SK-N-MC (cell line): ENCODE data around the gene ZFYVE16.
"Not testable (repeated sequence)": the region's sequence is repeated elsewhere in the genome, so short reads cannot be mapped to it uniquely, and the experiment has no call there.

Experiments used
- DNase-seq: peaks from one replicate; pipeline ENCODE4 v3.0.0-alpha.2; 2011; ENCODE audit warnings: low read depth, low spot score
- H3K27ac ChIP-seq: fragments of 200-600 bp; sonication (generic); 2 replicates; pipeline ENCODE4 v1.5.1; 2016; ENCODE audit warnings: mixed run types
- H3K36me3 ChIP-seq: fragments of 200-600 bp; sonication (generic); 2 replicates; pipeline ENCODE4 v1.6.1; 2017; ENCODE audit warnings: antibody characterized with exemption, low read length, mixed read lengths; ENCODE audit not compliant: insufficient read depth
- H3K4me3 ChIP-seq: fragments of 200-600 bp; sonication (generic); 2 replicates; pipeline ENCODE4 v1.5.1; 2016
- H3K9ac ChIP-seq: fragments of 200-600 bp; sonication (generic); 2 replicates; pipeline ENCODE4 v1.8.0; 2017; ENCODE audit warnings: mixed run types, mixed read lengths; ENCODE audit not compliant: insufficient read length
- H3K9me3 ChIP-seq: fragments of 200-600 bp; sonication (generic); 2 replicates; pipeline ENCODE4 v1.6.1; 2017; ENCODE audit warnings: low read depth, mild to moderate bottlenecking, antibody characterized with exemption, low read length, moderate library complexity, mixed read lengths
- EZH2 ChIP-seq: fragments of 200-600 bp; sonication (generic); IDR thresholded peaks from one replicate; pipeline ENCODE4 v1.6.1; 2017; ENCODE audit warnings: antibody characterized with exemption
- FOXP2 ChIP-seq: optimal IDR thresholded peaks from 2 replicates; pipeline ENCODE3; 2011; ENCODE audit warnings: mild to moderate bottlenecking, moderate library complexity; ENCODE audit not compliant: insufficient read depth; ENCODE audit errors: extremely low read length, control extremely low read depth
- POLR2AphosphoS5 ChIP-seq: IDR thresholded peaks from 2 replicates; pipeline ENCODE4 v1.6.1; 2012; ENCODE audit warnings: mild to moderate bottlenecking, low read depth, low read length, borderline replicate concordance

ZFYVE16 gene

GRCh38 chr5:80406980-80407734 lies 707 bp upstream of the ZFYVE16 start:
- peak overlapping the region; percentile 77 for H3K4me3 ChIP-seq
- TF ChIP-seq POLR2AphosphoS5: no peak
- no peak for TF ChIP-seq EZH2
- no peak for TF ChIP-seq FOXP2
- no peaks in the 10 kb centered on the region for H3K9me3 ChIP-seq
- H3K27ac ChIP-seq: peak overlapping the region; percentile 73; the same call in 1 of the 2 replicates
- DNase-seq: no peak
- peaks cover 9% of the 10 kb centered on the region for H3K36me3 ChIP-seq
- peak overlapping the region; percentile 81 for H3K9ac ChIP-seq

GRCh38 chr5:80408484-80409366 lies 861 bp downstream of the ZFYVE16 start:
- DNase-seq: no peak
- Histone ChIP-seq H3K9ac (peak overlapping the region; percentile 81), H3K27ac (peak overlapping the region; percentile 71; the same call in 1 of the 2 replicates), H3K4me3 (peak overlapping the region; percentile 77), H3K9me3 (no peaks in the 10 kb centered on the region), H3K36me3 (peaks cover 14% of the 10 kb centered on the region)
- no peak for TF ChIP-seq POLR2AphosphoS5
- TF ChIP-seq EZH2: no peak
- no peak for TF ChIP-seq FOXP2

- H3K36me3 ChIP-seq: peaks cover 19% of the 10 kb centered on the region
- H3K9me3 ChIP-seq: no peaks in the 10 kb centered on the region
- TF ChIP-seq FOXP2 (no peak), EZH2 (no peak), POLR2AphosphoS5 (no peak)
- H3K27ac ChIP-seq: peak overlapping the region; percentile 71
- no peak for DNase-seq
- peak overlapping the region; percentile 81 for H3K9ac ChIP-seq
- H3K4me3 ChIP-seq: peak overlapping the region; percentile 77
Observed at GRCh38 chr5:80409367-80409966, 1.6 kb downstream of the ZFYVE16 start.

- TF ChIP-seq POLR2AphosphoS5 (no peak), FOXP2 (no peak), EZH2 (no peak)
- Histone ChIP-seq H3K4me3 (no peak overlapping the region), H3K9ac (no peak overlapping the region), H3K27ac (no peak overlapping the region), H3K36me3 (peaks cover 28% of the 10 kb centered on the region), H3K9me3 (no peaks in the 10 kb centered on the region)
- DNase-seq: no peak
Observed at GRCh38 chr5:80411589-80412219, 3.8 kb downstream of the ZFYVE16 start.

- DNase-seq: no peak
- H3K27ac ChIP-seq: no peak overlapping the region
- H3K9me3 ChIP-seq: no peaks in the 10 kb centered on the region
- TF ChIP-seq EZH2: no peak
- no peak for TF ChIP-seq POLR2AphosphoS5
- no peak for TF ChIP-seq FOXP2
- H3K4me3 ChIP-seq: no peak overlapping the region
- peaks cover 41% of the 10 kb centered on the region for H3K36me3 ChIP-seq
- H3K9ac ChIP-seq: no peak overlapping the region
Observed at GRCh38 chr5:80414113-80414512, 6.2 kb downstream of the ZFYVE16 start.

DNA sequence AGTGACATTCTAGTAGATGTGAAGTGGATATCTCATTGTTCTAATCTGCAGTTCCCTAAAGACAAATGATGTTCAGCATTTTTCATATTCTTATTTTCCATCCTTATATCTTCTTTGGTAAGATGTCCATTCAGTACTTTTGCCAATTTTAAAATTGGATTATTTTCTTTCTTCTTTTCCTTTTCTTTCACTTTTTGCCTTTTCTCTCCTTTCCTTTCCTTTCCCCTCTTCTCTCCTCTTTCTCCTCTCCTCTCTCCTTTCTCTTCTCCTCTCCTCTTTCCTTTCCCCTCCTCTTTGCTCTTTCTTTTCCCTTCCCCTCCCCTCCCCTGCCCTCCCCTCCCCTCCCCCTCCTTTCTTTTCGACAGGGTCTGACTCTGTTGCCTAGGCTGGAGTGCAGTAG lies 10.1 kb downstream of the ZFYVE16 start:
- no peak overlapping the region for H3K27ac ChIP-seq
- H3K9ac ChIP-seq: no peak overlapping the region
- H3K4me3 ChIP-seq: no peak overlapping the region
- peaks cover 34% of the 10 kb centered on the region for H3K36me3 ChIP-seq
- no peaks in the 10 kb centered on the region for H3K9me3 ChIP-seq
- no peak for DNase-seq
- TF ChIP-seq EZH2 (no peak), FOXP2 (no peak), POLR2AphosphoS5 (no peak)

DNA sequence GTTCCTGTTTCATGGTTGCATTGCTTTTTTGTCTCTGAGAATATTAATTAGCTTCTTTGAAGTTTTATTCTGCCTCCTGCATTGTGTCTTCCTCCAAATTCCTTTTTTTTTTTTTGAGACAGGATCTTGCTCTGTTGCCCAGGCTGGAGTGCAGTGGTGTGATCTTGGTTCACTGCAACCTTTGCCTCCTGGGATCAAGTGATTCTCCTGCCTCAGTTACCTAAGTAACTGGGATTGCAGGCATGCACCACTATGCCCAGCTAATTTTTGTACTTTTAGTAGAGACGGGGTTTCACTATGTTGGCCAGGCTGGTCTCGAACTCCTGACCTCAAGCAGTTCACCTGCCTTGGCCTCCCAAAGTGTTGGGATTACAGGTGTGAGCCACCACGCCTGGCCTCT lies 16.5 kb downstream of the ZFYVE16 start:
- H3K36me3 ChIP-seq: peaks cover 16% of the 10 kb centered on the region
- not testable (repeated sequence) for DNase-seq, H3K27ac ChIP-seq

GRCh38 chr5:80435476-80435875 lies 27.6 kb downstream of the ZFYVE16 start:
- no peak overlapping the region for H3K4me3 ChIP-seq
- H3K36me3 ChIP-seq: peaks cover 58% of the 10 kb centered on the region
- H3K9me3 ChIP-seq: no peaks in the 10 kb centered on the region
- DNase-seq: no peak
- TF ChIP-seq POLR2AphosphoS5: no peak
- TF ChIP-seq EZH2: no peak
- no peak for TF ChIP-seq FOXP2
- H3K9ac ChIP-seq: no peak overlapping the region
- no peak overlapping the region for H3K27ac ChIP-seq

More for the DNA sequence above, 16.5 kb downstream of the ZFYVE16 start:
- H3K9ac ChIP-seq, H3K9me3 ChIP-seq, H3K4me3 ChIP-seq: not testable (repeated sequence)
